ENCODE results near the gene LMO7. TPM values are rescaled to one million over a fixed set of nuclear protein-coding genes. Genes with fewer than 3 reads are reported as not detected.

The LMO7 gene
- total RNA-seq, 1 donor from 2014 or later = 12.3 TPM

- Histone ChIP-seq H3K36me3 (ENCODE audit: control insufficient read depth, insufficient read depth, low read length) (no peaks in the 10 kb centered on the region), H3K27me3 (ENCODE audit: control insufficient read depth, insufficient read depth, low read length) (no peaks in the 10 kb centered on the region), H3K4me3 (ENCODE audit: low read depth, low read length) (no peak overlapping the region)
- TF ChIP-seq CTCF (IDR thresholded peaks at IDR 0.05; ENCODE audit: insufficient read depth, low read length, poor library complexity, severe bottlenecking) = no peak
- DNase-seq (ENCODE audit: low read depth) = no peak
These were observed 46.2 kb downstream of the LMO7 start for GRCh38 chr13:75682326-75682725.

GRCh38 chr13:75685239-75685697 lies 49.1 kb downstream of the LMO7 start:
- Histone ChIP-seq H3K27me3 (ENCODE audit: control insufficient read depth, insufficient read depth, low read length) (no peaks in the 10 kb centered on the region), H3K4me3 (ENCODE audit: low read depth, low read length) (no peak overlapping the region), H3K36me3 (ENCODE audit: control insufficient read depth, insufficient read depth, low read length) (no peaks in the 10 kb centered on the region)
- peak; percentile 35 for TF ChIP-seq CTCF (IDR thresholded peaks at IDR 0.05; ENCODE audit: insufficient read depth, low read length, poor library complexity, severe bottlenecking)
- peak; percentile 57 for DNase-seq (ENCODE audit: low read depth)

- no peaks in the 10 kb centered on the region for H3K36me3 ChIP-seq (ENCODE audit: control insufficient read depth, insufficient read depth, low read length)
- no peaks in the 10 kb centered on the region for H3K27me3 ChIP-seq (ENCODE audit: control insufficient read depth, insufficient read depth, low read length)
- no peak for DNase-seq (ENCODE audit: low read depth)
- no peak overlapping the region for H3K4me3 ChIP-seq (ENCODE audit: low read depth, low read length)
- TF ChIP-seq CTCF (IDR thresholded peaks at IDR 0.05; ENCODE audit: insufficient read depth, low read length, poor library complexity, severe bottlenecking) = peak; percentile 42
These were observed 51.1 kb downstream of the LMO7 start for GRCh38 chr13:75687150-75687763.

- no peaks in the 10 kb centered on the region for H3K36me3 ChIP-seq (ENCODE audit: control insufficient read depth, insufficient read depth, low read length)
These were observed 53.6 kb downstream of the LMO7 start for GRCh38 chr13:75689686-75690085.

GRCh38 chr13:75690607-75691006 lies 54.5 kb downstream of the LMO7 start:
- H3K36me3 ChIP-seq (ENCODE audit: control insufficient read depth, insufficient read depth, low read length) = no peaks in the 10 kb centered on the region

More at GRCh38 chr13:75689686-75690085, 53.6 kb downstream of the LMO7 start:
- no peak for DNase-seq (ENCODE audit: low read depth)
- no peak overlapping the region for H3K4me3 ChIP-seq (ENCODE audit: low read depth, low read length)
- no peaks in the 10 kb centered on the region for H3K27me3 ChIP-seq (ENCODE audit: control insufficient read depth, insufficient read depth, low read length)
- TF ChIP-seq CTCF (IDR thresholded peaks at IDR 0.05; ENCODE audit: insufficient read depth, low read length, poor library complexity, severe bottlenecking) = no peak

More at GRCh38 chr13:75690607-75691006, 54.5 kb downstream of the LMO7 start:
- no peak for TF ChIP-seq CTCF (IDR thresholded peaks at IDR 0.05; ENCODE audit: insufficient read depth, low read length, poor library complexity, severe bottlenecking)
- no peak for DNase-seq (ENCODE audit: low read depth)
- Histone ChIP-seq H3K27me3 (ENCODE audit: control insufficient read depth, insufficient read depth, low read length) (no peaks in the 10 kb centered on the region), H3K4me3 (ENCODE audit: low read depth, low read length) (no peak overlapping the region)

Data from kidney epithelial cell (primary cell).